NCI-H128 (cell line): ENCODE results near the gene PPM1L.

Source experiments
- DNase-seq: peaks from one replicate; lab custom pipeline; 2025; ENCODE audit not compliant: unreplicated experiment; lab: John Stamatoyannopoulos, UW

Gene PPM1L

DNA sequence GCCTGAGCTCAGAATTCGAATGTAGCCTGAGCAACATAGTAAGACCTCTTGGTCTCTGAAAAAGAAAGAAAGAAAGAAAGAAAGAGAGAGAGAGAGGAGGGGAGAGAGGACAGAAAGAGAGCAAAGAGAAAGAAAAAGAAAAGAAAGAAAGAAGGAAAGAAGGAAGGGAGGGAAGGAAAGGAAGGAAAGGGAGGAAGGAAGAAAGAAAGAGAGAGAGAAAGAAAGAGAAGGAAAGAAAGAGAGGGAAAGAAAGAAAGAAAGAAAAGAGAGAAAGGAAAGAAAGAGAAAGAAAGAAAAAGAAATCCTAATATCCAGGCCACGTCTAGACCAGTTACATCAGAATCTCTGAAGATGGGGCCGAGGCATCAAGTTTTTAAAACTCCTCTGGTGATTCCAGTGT lies 50.7 kb downstream of the PPM1L start:
- DNase-seq: no peak

DNA sequence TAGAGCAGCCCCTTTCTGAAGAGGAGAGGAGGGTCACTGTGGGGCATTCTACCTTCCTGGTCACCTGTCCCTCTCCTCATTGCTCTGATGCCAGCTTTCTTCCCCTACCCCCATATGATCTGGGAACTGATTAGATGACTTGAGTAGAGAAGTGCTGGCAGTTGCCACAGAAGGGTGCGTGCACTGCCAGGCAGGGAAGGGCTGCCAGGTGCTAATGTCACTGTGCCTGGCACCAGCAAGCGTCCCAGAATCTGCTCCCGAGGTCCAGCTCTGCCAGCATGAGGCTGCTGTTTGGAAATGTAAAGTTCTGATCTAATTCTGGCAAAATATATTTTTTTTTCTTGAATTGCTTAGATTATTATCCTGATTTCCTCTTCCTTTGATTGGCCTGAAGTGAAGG lies 52.8 kb downstream of the PPM1L start:
- no peak for DNase-seq

DNA sequence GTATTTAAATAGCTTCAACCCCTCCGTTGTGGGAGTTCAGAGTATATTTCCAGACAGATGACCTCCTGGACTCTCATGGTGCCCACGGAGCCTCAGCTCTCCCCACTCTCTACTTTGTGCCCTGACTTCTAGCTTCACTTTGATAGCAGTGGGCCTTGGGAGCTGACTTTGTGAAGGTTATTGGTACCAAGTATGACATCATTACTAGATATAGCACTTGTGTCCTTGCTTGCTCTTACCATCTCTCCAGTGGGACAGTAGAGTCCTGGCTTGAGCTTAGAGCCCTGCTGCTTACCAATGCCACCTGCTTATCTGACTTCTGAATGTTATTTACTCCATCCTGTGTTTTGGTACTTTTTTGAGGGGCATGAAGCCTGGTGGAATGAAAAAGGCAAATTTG lies 53.4 kb downstream of the PPM1L start:
- no peak for DNase-seq

DNA sequence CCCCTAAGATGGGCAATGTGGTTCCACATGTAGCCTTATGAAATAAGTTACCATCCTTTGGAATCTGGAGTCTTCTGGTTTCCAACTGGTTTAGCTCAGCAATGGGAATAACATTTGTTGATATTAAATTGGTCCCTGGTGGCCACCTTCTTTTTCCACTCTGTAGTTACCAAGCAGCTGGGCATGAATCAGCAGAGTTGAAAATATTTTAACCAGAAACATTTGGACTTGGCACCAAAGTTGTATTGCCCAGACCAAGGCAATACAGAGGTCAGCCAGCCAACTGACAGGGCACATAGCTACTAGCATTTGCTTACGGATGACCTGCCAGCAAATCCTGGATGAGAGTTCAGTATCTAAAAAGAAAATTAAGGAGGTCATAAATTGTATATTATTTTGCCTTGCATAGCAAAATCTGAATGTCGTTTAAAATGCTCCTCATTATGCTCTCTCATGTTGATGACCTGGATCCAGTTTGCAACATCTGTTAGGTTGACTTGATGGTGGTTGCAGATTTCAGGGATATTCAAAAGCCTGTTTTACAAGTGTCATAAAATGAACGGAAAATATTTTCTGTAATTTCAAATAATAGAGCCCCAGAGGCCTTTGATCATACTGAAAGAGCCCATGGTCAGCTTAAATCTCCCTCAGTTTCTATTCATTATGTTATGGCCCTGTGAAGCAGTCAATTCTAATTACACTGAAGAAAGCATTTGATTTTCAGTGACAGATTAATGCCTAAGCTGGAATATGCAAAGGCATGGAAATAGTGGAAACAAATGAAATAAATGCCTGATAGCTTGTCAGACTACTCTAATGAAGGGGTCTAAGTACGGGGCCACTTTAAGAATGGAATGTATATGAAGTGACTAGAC lies 54.6 kb downstream of the PPM1L start:
- DNase-seq: no peak

DNA sequence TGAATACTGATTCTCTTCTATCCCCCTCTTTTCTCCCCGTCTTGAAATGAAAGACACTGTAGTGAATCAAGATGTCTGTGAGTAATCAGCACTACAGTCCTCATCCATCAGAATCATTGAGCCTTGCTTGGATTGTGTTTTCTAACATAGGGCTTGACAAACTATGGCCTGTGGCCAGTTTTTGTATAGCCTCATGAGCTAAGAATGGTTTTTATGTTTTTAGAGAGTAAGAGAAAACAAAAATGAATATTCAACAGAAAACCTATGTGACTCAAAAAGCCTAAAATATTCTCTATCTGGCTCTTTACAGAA lies 55.2 kb downstream of the PPM1L start:
- no peak for DNase-seq

DNA sequence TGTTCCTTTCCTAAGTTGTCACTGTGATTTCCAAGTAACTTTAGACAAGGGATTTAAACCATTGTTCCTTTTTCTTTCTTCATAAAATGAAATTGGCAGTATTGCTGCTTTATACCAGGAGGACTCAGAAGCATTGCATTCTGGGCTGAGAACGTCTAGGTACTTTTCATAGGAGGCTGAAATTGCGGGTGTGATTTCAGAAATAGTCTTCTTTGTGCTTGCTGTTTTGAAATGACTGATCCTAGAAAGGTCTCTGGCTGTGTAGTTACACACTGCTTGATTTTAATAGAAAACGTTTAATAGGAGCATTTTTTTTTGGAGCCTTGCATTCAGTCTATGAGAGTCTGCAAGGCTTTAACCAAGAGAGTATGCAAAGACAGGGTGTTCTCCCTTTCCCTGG lies 56.3 kb downstream of the PPM1L start:
- no peak for DNase-seq

DNA sequence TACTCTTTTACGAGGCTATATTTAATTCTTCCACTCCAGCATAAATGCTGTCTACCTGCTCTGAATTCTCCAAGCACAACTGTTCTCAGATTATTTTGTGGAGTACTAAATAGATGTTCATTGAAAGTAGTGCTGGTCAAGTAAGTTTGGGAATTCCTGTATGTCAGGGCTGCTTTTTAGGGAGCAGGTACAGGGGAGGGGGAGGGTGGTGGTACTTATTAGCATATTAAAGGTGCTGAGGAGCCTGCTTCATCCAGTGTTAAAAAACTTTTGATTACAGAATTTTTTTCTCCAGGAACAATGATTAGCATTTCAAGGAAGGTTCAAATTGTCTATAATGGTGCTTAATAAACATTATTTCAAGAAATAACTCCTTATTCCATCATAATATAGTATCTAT lies 59.2 kb downstream of the PPM1L start:
- no peak for DNase-seq

DNA sequence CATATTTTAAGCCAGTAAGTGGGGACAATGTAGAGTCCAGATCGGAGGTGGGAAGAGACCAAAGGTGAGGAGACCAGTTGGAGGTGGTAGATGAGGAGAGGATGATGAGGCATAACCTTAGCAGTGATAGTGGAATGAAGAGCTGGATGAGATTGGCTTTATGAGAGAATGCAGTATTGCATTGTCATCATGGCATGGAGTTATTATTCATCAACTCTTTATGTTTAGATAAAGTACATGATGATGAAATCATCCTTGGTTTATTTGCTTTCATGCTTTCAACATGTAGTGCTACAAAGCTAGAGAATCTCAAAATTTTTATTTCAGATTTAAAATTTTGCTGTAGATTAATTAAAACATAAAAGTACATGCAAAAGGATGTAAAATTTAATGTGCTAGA lies 64.0 kb downstream of the PPM1L start:
- no peak for DNase-seq

DNA sequence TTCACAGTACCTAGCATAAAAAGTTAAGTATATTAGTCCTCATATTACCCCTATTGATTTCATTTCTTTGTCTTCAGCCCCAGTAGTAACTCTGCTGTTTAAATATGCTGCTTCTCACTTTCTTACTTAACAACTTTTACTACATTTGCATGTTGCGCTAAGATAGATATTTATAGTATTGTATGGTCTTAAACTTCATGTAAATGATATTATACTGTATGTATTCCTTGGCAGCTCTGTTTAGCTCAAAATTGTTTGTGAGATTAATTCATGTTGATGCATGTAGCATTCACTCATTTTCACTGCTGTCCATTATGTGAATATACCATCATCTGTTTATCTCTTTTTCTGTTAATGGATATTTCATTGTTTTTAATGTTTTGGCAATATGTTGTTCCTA lies 64.4 kb downstream of the PPM1L start:
- no peak for DNase-seq

DNA sequence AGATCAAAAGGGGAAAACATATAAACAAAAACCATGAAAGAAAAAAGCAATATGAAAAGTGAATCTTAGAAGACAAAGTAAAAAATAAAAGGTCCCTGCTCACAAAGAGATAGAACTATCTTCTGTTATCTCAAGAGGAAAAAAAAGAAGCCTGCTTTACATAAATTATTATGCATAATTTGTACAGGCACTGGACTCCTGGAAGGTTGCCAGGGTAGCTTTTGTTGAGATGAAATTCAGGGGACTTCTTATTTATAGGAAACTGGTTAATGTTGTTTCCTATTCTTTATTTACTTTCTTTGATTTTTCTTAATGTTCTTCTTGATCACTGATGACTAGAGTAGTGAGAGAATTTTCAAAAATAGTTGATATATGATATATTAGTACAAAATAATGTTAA lies 66.9 kb downstream of the PPM1L start:
- DNase-seq: no peak

DNA sequence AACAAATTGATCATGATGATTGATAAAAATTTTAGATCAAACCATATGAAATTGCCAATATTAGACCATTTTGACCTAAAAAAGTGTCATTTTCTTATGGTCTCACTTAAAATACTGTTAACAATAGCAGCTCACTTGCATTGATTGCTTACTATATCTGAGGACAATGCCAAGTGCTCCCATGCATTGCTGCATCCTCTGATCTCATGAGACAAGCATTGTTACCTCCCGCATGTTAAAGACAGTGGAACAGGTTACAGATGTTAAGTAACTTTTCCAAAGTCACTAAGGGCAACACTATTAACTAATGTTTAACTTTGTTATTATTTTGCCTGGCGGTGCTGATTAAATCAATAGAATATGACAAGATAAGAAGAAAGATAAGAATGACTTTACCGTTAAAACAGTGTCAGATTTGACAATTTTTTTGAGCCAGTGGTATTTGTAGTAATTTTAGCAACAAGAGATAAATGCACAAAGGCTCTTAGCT lies 69.3 kb downstream of the PPM1L start:
- DNase-seq: no peak

DNA sequence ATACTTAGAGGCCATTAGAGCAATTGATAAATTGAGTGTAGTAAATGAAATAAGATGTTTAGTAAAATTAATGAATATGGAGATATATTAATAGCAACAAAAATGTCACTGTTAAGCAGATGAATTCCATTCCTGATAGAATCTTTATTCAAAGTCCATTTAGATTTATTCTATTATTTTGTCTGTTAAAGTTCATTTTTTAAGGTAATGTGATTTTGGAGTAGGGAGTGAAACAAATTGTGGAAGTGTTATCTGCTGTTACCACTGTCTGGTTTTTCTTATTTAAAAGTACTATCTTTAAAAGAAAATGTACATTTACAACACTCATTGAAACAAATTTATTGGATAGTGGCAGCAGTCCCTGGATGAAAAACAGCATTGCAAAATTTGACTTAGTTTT lies 70.4 kb downstream of the PPM1L start:
- DNase-seq: no peak

DNA sequence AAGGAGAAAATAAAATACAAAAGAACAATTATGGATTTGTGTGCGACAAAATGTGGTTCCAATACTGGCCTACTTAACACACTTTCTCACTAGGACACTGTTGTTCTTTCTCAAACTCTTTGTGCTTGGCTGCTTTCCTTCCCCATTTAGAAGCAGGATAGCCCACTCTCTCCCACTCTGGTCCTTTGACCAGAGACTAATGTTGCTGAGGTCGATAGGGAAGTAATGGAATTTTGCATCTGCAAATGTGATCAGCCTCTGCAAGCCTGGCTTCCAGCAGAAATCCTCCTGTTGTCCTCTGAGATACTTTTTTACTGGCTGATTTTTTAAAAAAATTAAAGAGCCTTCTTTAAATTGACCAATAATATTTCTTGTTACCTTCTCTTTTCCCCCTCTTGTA lies 71.0 kb downstream of the PPM1L start:
- DNase-seq: no peak

DNA sequence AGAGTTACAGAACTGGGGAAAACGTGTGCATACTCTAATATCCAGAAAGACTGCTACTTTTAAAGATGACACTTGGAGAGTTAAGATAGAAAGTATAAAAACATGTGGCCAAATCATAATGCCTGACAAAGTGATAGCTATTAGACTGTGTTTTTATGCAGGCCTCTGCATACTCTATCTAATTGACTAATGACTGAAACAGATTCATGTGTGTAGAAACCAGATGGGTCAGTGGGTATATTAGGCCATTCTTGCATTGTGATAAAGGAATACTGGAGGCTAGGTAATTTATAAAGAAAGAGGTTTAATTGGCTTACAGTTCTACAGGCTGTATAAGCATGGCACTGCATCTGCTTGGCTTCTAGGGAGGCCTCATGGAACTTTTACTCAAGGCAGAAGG lies 71.5 kb downstream of the PPM1L start:
- no peak for DNase-seq

DNA sequence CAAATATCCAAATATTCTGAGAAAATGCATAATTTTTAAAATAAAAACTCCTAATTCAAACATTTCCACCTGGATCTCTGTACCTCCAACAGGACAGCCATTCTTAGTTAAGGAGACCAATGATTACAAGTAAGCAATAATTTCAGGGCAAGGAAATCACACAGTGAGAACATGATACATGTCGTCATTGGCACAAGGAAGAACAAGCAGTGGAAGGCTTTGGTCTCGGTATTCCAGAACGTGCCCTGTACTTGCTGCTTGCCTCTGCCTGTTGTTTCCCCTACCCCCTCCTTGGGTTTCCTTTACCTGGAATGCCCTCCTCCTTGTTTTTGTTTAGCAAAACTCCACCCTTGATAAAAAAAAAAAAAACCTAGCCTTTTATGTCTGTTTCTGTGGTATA lies 72.8 kb downstream of the PPM1L start:
- no peak for DNase-seq

DNA sequence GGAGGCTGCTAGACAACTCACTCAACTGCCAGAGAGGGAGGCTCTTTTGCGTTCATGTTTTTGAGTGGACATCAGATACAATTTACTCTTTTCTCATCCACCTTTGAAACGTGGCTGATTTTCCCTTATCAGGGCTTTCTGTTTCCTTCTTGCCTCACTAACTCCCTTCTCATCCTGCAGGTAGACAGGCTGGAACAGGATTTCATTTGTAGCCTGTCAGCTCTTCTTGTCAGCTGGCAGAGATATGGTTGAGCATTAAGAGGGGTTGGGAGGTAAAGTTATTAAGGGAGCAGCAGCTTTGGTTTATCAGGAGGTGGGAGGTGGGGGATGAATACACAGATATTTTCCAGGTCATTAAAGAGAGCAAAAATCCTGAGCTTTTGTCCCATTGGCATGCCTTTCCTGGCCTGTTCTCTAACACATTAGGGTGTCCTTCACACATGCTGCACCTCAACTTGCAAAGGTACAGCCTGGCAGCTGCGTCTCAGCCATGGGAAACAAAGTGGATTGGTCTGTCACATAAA lies 73.5 kb downstream of the PPM1L start:
- no peak for DNase-seq

DNA sequence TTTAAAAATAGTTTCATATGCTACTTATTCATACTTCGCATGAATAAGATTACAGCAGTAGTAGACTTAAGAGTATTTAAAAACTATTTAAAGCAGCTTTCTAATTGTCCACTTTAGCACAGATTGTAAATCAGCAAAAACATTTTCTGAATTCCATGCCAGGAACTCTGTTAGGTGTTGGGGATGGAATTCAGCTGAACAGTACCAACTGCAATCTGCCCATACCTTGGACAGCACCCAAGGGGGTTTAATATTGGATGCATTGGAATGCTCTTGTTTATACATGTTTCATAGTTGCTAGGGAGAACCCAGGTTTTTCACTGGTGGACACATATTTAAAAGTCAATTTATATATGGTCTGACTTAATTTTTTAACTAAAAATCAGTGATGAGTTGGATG lies 74.8 kb downstream of the PPM1L start:
- DNase-seq: no peak

DNA sequence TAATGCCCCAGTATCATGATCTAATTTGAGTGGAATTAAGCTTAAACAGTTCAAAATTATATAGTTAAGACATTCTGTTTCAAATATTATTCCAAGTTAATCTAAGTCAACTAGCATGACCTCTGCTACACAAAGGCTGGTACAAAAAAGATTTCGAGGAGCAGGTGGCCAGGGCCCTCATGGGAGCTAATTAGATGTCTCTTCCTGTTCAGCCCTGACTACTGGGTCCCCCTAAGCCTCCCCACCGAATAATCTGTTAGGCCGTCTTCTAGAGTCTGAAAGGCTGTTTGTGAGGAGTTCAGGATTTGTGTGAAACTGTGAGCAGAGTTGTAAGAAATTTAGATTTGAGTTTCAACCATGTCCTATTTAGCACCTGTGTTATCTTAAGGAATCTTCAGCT lies 75.4 kb downstream of the PPM1L start:
- no peak for DNase-seq

DNA sequence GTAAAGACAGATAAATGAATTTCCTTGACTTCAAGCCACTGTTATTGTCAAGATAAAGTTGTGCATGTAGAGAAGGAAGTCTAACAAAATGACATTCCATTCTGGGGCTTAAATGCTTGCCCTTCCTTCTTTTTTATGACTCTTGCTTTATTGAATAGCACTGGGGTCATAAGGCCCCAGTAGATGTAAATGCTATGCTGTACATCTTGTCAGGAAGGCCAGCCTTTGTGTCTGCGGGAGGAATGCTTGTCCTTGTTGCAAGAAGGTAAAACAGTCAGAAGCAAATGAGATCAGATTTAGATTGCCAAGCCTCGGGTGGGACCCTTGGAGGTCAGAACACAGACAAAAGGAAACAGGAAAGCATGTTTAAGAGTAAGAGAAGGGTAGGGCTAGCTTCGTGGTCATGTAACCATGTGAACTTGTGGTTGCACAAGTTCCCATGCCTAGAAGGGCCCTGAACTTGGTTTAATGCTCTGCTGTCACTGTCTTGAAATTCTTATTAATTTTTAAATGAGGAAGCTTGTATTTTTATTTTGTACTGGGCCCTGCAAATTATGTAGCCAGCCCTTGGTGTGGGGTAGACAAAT lies 81.5 kb downstream of the PPM1L start:
- no peak for DNase-seq

DNA sequence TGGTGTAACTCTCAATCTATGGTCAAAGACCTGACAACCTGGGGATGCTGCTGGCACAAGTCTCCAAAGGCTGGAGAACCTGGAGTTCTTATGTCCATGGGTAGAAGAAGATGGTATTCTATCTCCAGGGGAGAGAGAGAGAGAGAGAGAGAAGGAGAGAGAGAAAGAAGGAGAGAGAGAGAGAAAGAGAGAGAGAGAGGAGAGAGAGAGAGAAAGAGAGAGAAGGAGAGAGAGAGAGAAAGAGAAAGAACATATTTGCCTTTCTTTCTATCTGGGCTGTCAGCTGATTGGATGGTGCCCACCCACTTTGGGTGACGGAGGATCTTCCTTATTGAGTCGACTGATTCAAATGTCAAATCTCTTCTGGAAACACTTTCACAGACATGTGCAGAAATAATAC lies 84.6 kb downstream of the PPM1L start:
- no peak for DNase-seq

DNA sequence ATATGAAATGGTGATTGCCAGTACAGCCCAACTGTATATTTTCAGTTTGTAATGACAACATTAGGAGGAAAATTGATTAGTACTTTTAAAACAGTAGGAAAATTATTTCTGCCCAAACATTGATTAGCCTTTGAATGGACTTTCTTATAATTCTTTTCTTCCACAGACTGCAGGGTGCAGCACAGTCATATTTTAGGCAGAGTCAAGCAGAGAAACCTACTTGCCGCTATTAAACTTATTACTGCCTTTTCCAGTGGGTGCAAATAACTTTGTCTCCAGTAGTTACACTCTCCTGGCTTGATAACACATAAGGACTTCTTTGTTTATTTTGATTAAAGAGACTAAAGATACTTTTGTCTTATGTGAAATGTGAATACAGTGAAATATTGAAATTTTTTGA lies 85.4 kb downstream of the PPM1L start:
- DNase-seq: no peak
